Gastrocnemius medialis (tissue), 4 donors: ENCODE data around the gene CSH2. TPM values are rescaled to one million over a fixed set of nuclear protein-coding genes. Genes with fewer than 3 reads are reported as not detected.
"Not testable (repeated sequence)": the region's sequence is repeated elsewhere in the genome, so short reads cannot be mapped to it uniquely, and the experiment has no call there.

Experiments used
- ATAC-seq, 2 donors: fragments of 150-250 bp; one replicate each; pipeline ENCODE4 v1.9.1; 2016
- DNase-seq, 2 donors: peaks; one replicate each; pipeline ENCODE4 v3.0.0-alpha.2; 2019
- H3K27ac ChIP-seq, 4 donors: fragments of 200-600 bp; sonication (generic); 1 replicate in 1 of 4; 2 replicates in 3 of 4; pipeline ENCODE4 v1.5.1; 2016 to 2018; ENCODE audit warnings: mild to moderate bottlenecking in 2 of 4, moderate library complexity in 1 of 4
- H3K27me3 ChIP-seq, 3 donors: fragments of 200-600 bp; sonication (generic) in 2 of 3; 1 replicate in 1 of 3; 2 replicates in 2 of 3; pipeline versions ENCODE4 v1.5.1 to v1.6.0; 2016 to 2019; ENCODE audit warnings: mild to moderate bottlenecking in 1 of 3, moderate library complexity in 1 of 3
- H3K36me3 ChIP-seq, 2 donors: fragments of 200-600 bp; sonication (generic) in 1 of 2; one replicate each; pipeline ENCODE4 v1.5.1; 2017 to 2018
- H3K4me1 ChIP-seq, 2 donors: fragments of 200-600 bp; sonication (generic) in 1 of 2; one replicate each; pipeline ENCODE4 v1.5.1; 2016 to 2017; ENCODE audit warnings: mild to moderate bottlenecking in 2 of 2
- H3K4me3 ChIP-seq, 4 donors: fragments of 200-600 bp; sonication (generic) in 3 of 4; 1 replicate in 1 of 4; 2 replicates in 3 of 4; pipeline ENCODE4 v1.5.1; 2016 to 2019; ENCODE audit warnings: mild to moderate bottlenecking in 2 of 4
- H3K9me3 ChIP-seq, 3 donors: fragments of 200-600 bp; sonication (generic) in 2 of 3; 1 replicate in 1 of 3; 2 replicates in 2 of 3; pipeline ENCODE4 v1.5.1; 2016 to 2019
- CTCF ChIP-seq, 5 experiments: fragments of 450-650 bp in 3 of 5; fragments of 200-600 bp in 2 of 5; sonication (generic) in 2 of 5; IDR thresholded peaks in 4 of 5; conservative IDR thresholded peaks in 1 of 5; 1 replicate in 4 of 5; 2 replicates in 1 of 5; pipeline ENCODE4 v1.5.1; 2016 to 2019; ENCODE audit warnings: antibody characterized with exemption in 5 of 5, mild to moderate bottlenecking in 3 of 5, moderate library complexity in 3 of 5
- in situ Hi-C, 4 donors: fragments of 200-750 bp; cut with MboI; loops; one replicate each; pipeline versions ENCODE4 v1.15.0 to v1.8.0; 2017; ENCODE audit warnings: low sequenced_read_pairs in 4 of 4
- intact Hi-C: fragments of 100-400 bp; cut with DNase I; formaldehyde crosslinking; loops from one replicate; pipeline ENCODE4 v1.15.1; 2023; ENCODE audit warnings: low total_unique reads
- total RNA-seq, 4 donors: library from RNA; depleted of rRNA; stranded (reverse); fragments of >200 nt; gene quantifications; one replicate each; pipeline versions ENCODE4 v1.1.0 to v1.2.3, GENCODE V29; 2016

The CSH2 gene
- total RNA-seq, 4 donors from 2014 or later: not detected

- H3K27me3 ChIP-seq, intact Hi-C loops, H3K4me3 ChIP-seq, H3K9me3 ChIP-seq, H3K36me3 ChIP-seq, H3K4me1 ChIP-seq, H3K27ac ChIP-seq, DNase-seq: not testable (repeated sequence)
- ATAC-seq: peak in 1 of 2 donors; percentile 51
- peak in 3 of 5 experiments; percentile 22 to 47 (median 34) for TF ChIP-seq CTCF (IDR thresholded peaks at IDR 0.05 in 4 of 5, conservative IDR thresholded peaks at IDR 0.05 in 1 of 5)
- in situ Hi-C loops: loop anchor here (25.0 kb wide), 3 partner anchors 234 to 534 kb away; partner anchors contain the start of genes ERN1 (in 2 of the 4) and MILR1 (in 1 of the 4)
Observed at GRCh38 chr17:63903787-63904201, 30.3 kb upstream of the CSH2 start.

GRCh38 chr17:63901971-63902370, 28.5 kb upstream of the CSH2 start:
- H3K9me3 ChIP-seq, H3K27ac ChIP-seq, DNase-seq, ATAC-seq, intact Hi-C loops, H3K27me3 ChIP-seq, H3K4me1 ChIP-seq, H3K4me3 ChIP-seq, H3K36me3 ChIP-seq: not testable (repeated sequence)
- in situ Hi-C loops: loop anchor here (25.0 kb wide), 3 partner anchors 235 to 535 kb away; partner anchors contain the start of genes ERN1 (in 2 of the 4) and MILR1 (in 1 of the 4)

- in situ Hi-C loops, H3K9me3 ChIP-seq, H3K36me3 ChIP-seq, DNase-seq, ATAC-seq, H3K4me3 ChIP-seq, H3K4me1 ChIP-seq, H3K27ac ChIP-seq, H3K27me3 ChIP-seq, intact Hi-C loops: not testable (repeated sequence)
Observed at GRCh38 chr17:63898899-63899798, 25.7 kb upstream of the CSH2 start.

- in situ Hi-C loops, intact Hi-C loops, DNase-seq, H3K36me3 ChIP-seq, H3K4me3 ChIP-seq, H3K9me3 ChIP-seq, H3K4me1 ChIP-seq, H3K27ac ChIP-seq, ATAC-seq, H3K27me3 ChIP-seq: not testable (repeated sequence)
Observed at GRCh38 chr17:63896524-63897354, 23.3 kb upstream of the CSH2 start, which contains the start of gene CSH1. TSS of gene CSH1 (minus strand) at chr17:63896574. CDS start at chr17:63896511, 63 bp downstream.

GRCh38 chr17:63894821-63895220, 21.3 kb upstream of the CSH2 start:
- H3K27ac ChIP-seq, intact Hi-C loops, ATAC-seq, H3K9me3 ChIP-seq, H3K4me1 ChIP-seq, H3K4me3 ChIP-seq, H3K36me3 ChIP-seq, DNase-seq, H3K27me3 ChIP-seq, in situ Hi-C loops: not testable (repeated sequence)

GRCh38 chr17:63894021-63894420, 20.5 kb upstream of the CSH2 start:
- H3K36me3 ChIP-seq, DNase-seq, intact Hi-C loops, H3K4me1 ChIP-seq, H3K4me3 ChIP-seq, H3K27me3 ChIP-seq, in situ Hi-C loops, H3K27ac ChIP-seq, ATAC-seq, H3K9me3 ChIP-seq: not testable (repeated sequence)
